Measurements from ENCODE around the gene BACE1.

The BACE1 gene

GRCh38 chr11:117299351-117300282 lies 16.4 kb downstream of the BACE1 start:
- no peak overlapping the region for H3K27ac Mint-ChIP-seq
- no peaks in the 10 kb centered on the region for H3K9me3 Mint-ChIP-seq
- ATAC-seq (replicated peaks) (no peak), DNase-seq (no peak)
- no peaks in the 10 kb centered on the region for H3K36me3 Mint-ChIP-seq
- H3K27me3 Mint-ChIP-seq, result peaks cover 0 to 5% of the 10 kb centered on the region in 2 donors
- H3K4me3 Mint-ChIP-seq, result no peak overlapping the region
- peaks cover 0 to 6% of the 10 kb centered on the region in 2 donors for H3K4me1 Mint-ChIP-seq

- Mint-ChIP-seq H3K27ac (no peak overlapping the region), H3K4me1 (peaks cover 0 to 6% of the 10 kb centered on the region in 2 donors), H3K27me3 (peaks cover 0 to 5% of the 10 kb centered on the region in 2 donors), H3K4me3 (no peak overlapping the region), H3K9me3 (no peaks in the 10 kb centered on the region), H3K36me3 (peaks cover 0 to 4% of the 10 kb centered on the region in 2 donors)
- ATAC-seq (replicated peaks), result no peak
- DNase-seq, result no peak
Measured at GRCh38 chr11:117298195-117298594, 17.9 kb downstream of the BACE1 start.

- DNase-seq, result no peak
- H3K27me3 Mint-ChIP-seq, result peaks cover 0 to 5% of the 10 kb centered on the region in 2 donors
- H3K36me3 Mint-ChIP-seq, result peaks cover 0 to 4% of the 10 kb centered on the region in 2 donors
- H3K27ac Mint-ChIP-seq, result no peak overlapping the region
- H3K4me3 Mint-ChIP-seq, result no peak overlapping the region
- H3K9me3 Mint-ChIP-seq, result no peaks in the 10 kb centered on the region
- ATAC-seq (replicated peaks), result no peak
- H3K4me1 Mint-ChIP-seq, result peaks cover 0 to 4% of the 10 kb centered on the region in 2 donors
Measured at GRCh38 chr11:117296881-117297280, 19.2 kb downstream of the BACE1 start.

GRCh38 chr11:117295438-117296137 lies 20.5 kb downstream of the BACE1 start:
- Mint-ChIP-seq H3K4me3 (no peak overlapping the region), H3K9me3 (no peaks in the 10 kb centered on the region), H3K27ac (no peak overlapping the region), H3K27me3 (peaks cover 0 to under 1% of the 10 kb centered on the region in 2 donors), H3K4me1 (peaks cover 0 to under 1% of the 10 kb centered on the region in 2 donors), H3K36me3 (peaks cover 0 to 10% of the 10 kb centered on the region in 2 donors)
- no peak for DNase-seq
- ATAC-seq (replicated peaks), result no peak

GRCh38 chr11:117292616-117293015 lies 23.4 kb downstream of the BACE1 start:
- H3K27ac Mint-ChIP-seq, result no peak overlapping the region
- H3K4me3 Mint-ChIP-seq, result no peak overlapping the region
- no peak for DNase-seq
- no peaks in the 10 kb centered on the region for H3K9me3 Mint-ChIP-seq
- H3K4me1 Mint-ChIP-seq, result no peaks in the 10 kb centered on the region
- peaks cover 9 to 24% of the 10 kb centered on the region in 2 donors for H3K36me3 Mint-ChIP-seq
- ATAC-seq (replicated peaks), result no peak
- H3K27me3 Mint-ChIP-seq, result no peaks in the 10 kb centered on the region

GRCh38 chr11:117290809-117291396 lies 25.2 kb downstream of the BACE1 start, which contains the start of gene BACE1-AS:
Gene BACE1-AS, plus strand, starts transcription at chr11:117291346.
- Mint-ChIP-seq H3K27ac (no peak within 1 kb of the TSS), H3K27me3 (no peaks in the 10 kb centered on the region), H3K4me3 (no peak within 1 kb of the TSS), H3K4me1 (no peaks in the 10 kb centered on the region), H3K9me3 (no peaks in the 10 kb centered on the region), H3K36me3 (peaks cover 13 to 36% of the 10 kb centered on the region in 2 donors)
- DNase-seq (no peak), ATAC-seq (replicated peaks) (no peak)

- no peaks in the 10 kb centered on the region for H3K9me3 Mint-ChIP-seq
- H3K27me3 Mint-ChIP-seq, result no peaks in the 10 kb centered on the region
- H3K27ac Mint-ChIP-seq, result no peak overlapping the region
- DNase-seq (no peak), ATAC-seq (replicated peaks) (no peak)
- H3K4me3 Mint-ChIP-seq, result no peak overlapping the region
- peaks cover 20 to 41% of the 10 kb centered on the region in 2 donors for H3K36me3 Mint-ChIP-seq
- no peaks in the 10 kb centered on the region for H3K4me1 Mint-ChIP-seq
Measured at GRCh38 chr11:117289795-117290194, 26.3 kb downstream of the BACE1 start.

GRCh38 chr11:117287668-117288067 lies 28.4 kb downstream of the BACE1 start:
- DNase-seq (no peak), ATAC-seq (replicated peaks) (no peak)
- Mint-ChIP-seq H3K9me3 (no peaks in the 10 kb centered on the region), H3K4me1 (no peaks in the 10 kb centered on the region), H3K36me3 (peaks cover 27 to 45% of the 10 kb centered on the region in 2 donors), H3K4me3 (no peak overlapping the region), H3K27ac (no peak overlapping the region), H3K27me3 (no peaks in the 10 kb centered on the region)

- Mint-ChIP-seq H3K27ac (no peak overlapping the region), H3K4me3 (no peak overlapping the region), H3K9me3 (no peaks in the 10 kb centered on the region), H3K27me3 (no peaks in the 10 kb centered on the region), H3K4me1 (no peaks in the 10 kb centered on the region), H3K36me3 (peaks cover 37 to 55% of the 10 kb centered on the region in 2 donors)
- DNase-seq (no peak), ATAC-seq (replicated peaks) (no peak)
Measured at GRCh38 chr11:117286588-117286987, 29.5 kb downstream of the BACE1 start.

GRCh38 chr11:117284053-117284452 lies 32.0 kb downstream of the BACE1 start:
- no peaks in the 10 kb centered on the region for H3K9me3 Mint-ChIP-seq
- no peaks in the 10 kb centered on the region for H3K27me3 Mint-ChIP-seq
- peaks cover 40 to 61% of the 10 kb centered on the region in 2 donors for H3K36me3 Mint-ChIP-seq
- no peak overlapping the region for H3K27ac Mint-ChIP-seq
- ATAC-seq (replicated peaks) (no peak), DNase-seq (no peak)
- H3K4me1 Mint-ChIP-seq, result no peaks in the 10 kb centered on the region
- no peak overlapping the region for H3K4me3 Mint-ChIP-seq

- ATAC-seq (replicated peaks) (no peak), DNase-seq (no peak)
- H3K9me3 Mint-ChIP-seq, result no peaks in the 10 kb centered on the region
- peaks cover 40 to 58% of the 10 kb centered on the region in 2 donors for H3K36me3 Mint-ChIP-seq
- no peaks in the 10 kb centered on the region for H3K27me3 Mint-ChIP-seq
- no peak overlapping the region for H3K4me3 Mint-ChIP-seq
- no peak overlapping the region for H3K27ac Mint-ChIP-seq
- H3K4me1 Mint-ChIP-seq, result no peaks in the 10 kb centered on the region
Measured at GRCh38 chr11:117282956-117283355, 33.1 kb downstream of the BACE1 start.

GRCh38 chr11:117281869-117282268 lies 34.2 kb downstream of the BACE1 start:
- Mint-ChIP-seq H3K4me1 (no peaks in the 10 kb centered on the region), H3K9me3 (no peaks in the 10 kb centered on the region), H3K36me3 (peaks cover 37 to 54% of the 10 kb centered on the region in 2 donors), H3K27me3 (no peaks in the 10 kb centered on the region), H3K4me3 (no peak overlapping the region), H3K27ac (no peak overlapping the region)
- DNase-seq (no peak), ATAC-seq (replicated peaks) (no peak)

GRCh38 chr11:117281159-117281558 lies 34.9 kb downstream of the BACE1 start:
- H3K27ac Mint-ChIP-seq, result no peak overlapping the region
- H3K4me3 Mint-ChIP-seq, result no peak overlapping the region
- H3K4me1 Mint-ChIP-seq, result no peaks in the 10 kb centered on the region
- no peak for ATAC-seq (replicated peaks)
- no peaks in the 10 kb centered on the region for H3K27me3 Mint-ChIP-seq
- H3K36me3 Mint-ChIP-seq, result peaks cover 35 to 49% of the 10 kb centered on the region in 2 donors
- H3K9me3 Mint-ChIP-seq, result no peaks in the 10 kb centered on the region
- no peak for DNase-seq

GRCh38 chr11:117279711-117280376 lies 36.2 kb downstream of the BACE1 start:
- ATAC-seq (replicated peaks) (no peak), DNase-seq (no peak)
- H3K4me3 Mint-ChIP-seq, result no peak overlapping the region
- no peaks in the 10 kb centered on the region for H3K9me3 Mint-ChIP-seq
- peaks cover 34 to 51% of the 10 kb centered on the region in 2 donors for H3K36me3 Mint-ChIP-seq
- H3K27ac Mint-ChIP-seq, result no peak overlapping the region
- no peaks in the 10 kb centered on the region for H3K4me1 Mint-ChIP-seq
- no peaks in the 10 kb centered on the region for H3K27me3 Mint-ChIP-seq

Measured in stimulated activated naive B cell treated with anti-CD40 and anti-IgM and Interleukin-4, amounts not matched to agents 10 μg/mL and 1 μg/mL and 100 μg/mL, for 72 hours (primary cell).